Fibroblast of pulmonary artery (primary cell): Measurements from ENCODE around the gene SH3TC1.

Experiments
- DNase-seq: peaks from one replicate; pipeline ENCODE4 v3.0.0-alpha.2; 2010; ENCODE audit warnings: low read depth
- H3K4me3 ChIP-seq: replicated peaks from 2 replicates; pipeline ENCODE4 v1.5.1; 2011; ENCODE audit warnings: low read depth, mild to moderate bottlenecking, control low read depth, low read length, moderate library complexity
- CTCF ChIP-seq: IDR thresholded peaks from 2 replicates; pipeline ENCODE4 v1.5.1; 2011; ENCODE audit warnings: mild to moderate bottlenecking, control low read depth, low read length, inconsistent platforms; ENCODE audit errors: missing control alignments

The SH3TC1 gene

GRCh38 chr4:8153441-8153840 lies 45.6 kb upstream of the SH3TC1 start:
- DNase-seq: no peak
- no peak for TF ChIP-seq CTCF
- no peak overlapping the region for H3K4me3 ChIP-seq

- no peak for DNase-seq
- TF ChIP-seq CTCF: no peak
- no peak overlapping the region for H3K4me3 ChIP-seq
Observed at GRCh38 chr4:8155048-8155447, 44.0 kb upstream of the SH3TC1 start.

GRCh38 chr4:8155660-8156421 lies 43.2 kb upstream of the SH3TC1 start:
- no peak overlapping the region for H3K4me3 ChIP-seq
- DNase-seq: no peak
- no peak for TF ChIP-seq CTCF

GRCh38 chr4:8156617-8157016 lies 42.5 kb upstream of the SH3TC1 start:
- DNase-seq: no peak
- H3K4me3 ChIP-seq: no peak overlapping the region
- no peak for TF ChIP-seq CTCF

GRCh38 chr4:8157496-8157895 lies 41.6 kb upstream of the SH3TC1 start:
- peak; percentile 32 for DNase-seq
- H3K4me3 ChIP-seq: no peak overlapping the region
- no peak for TF ChIP-seq CTCF

- no peak for TF ChIP-seq CTCF
- DNase-seq: no peak
- peak overlapping the region; percentile 51 for H3K4me3 ChIP-seq
Observed at GRCh38 chr4:8157944-8158709, 41.0 kb upstream of the SH3TC1 start.
